CD14-positive monocyte (primary cell): ENCODE results near the gene COPS2. TPM values are rescaled to one million over a fixed set of nuclear protein-coding genes. Genes with fewer than 3 reads are reported as not detected.

ENCODE experiments used
- DNase-seq, 3 donors: peaks; one replicate each; pipeline ENCODE4 v3.0.0-alpha.2; 2011 to 2022
- H2AFZ ChIP-seq: 2 replicates; pipeline ENCODE4 v1.6.0; 2012; ENCODE audit warnings: mild to moderate bottlenecking, low read depth, low read length, inconsistent platforms; ENCODE audit not compliant: insufficient read depth, poor library complexity, severe bottlenecking
- H3K27ac ChIP-seq, 2 donors: 1 replicate in 1 of 2; 2 replicates in 1 of 2; pipeline ENCODE4 v1.5.1; 2012 to 2013; ENCODE audit warnings: low read length in 2 of 2, control low read depth in 1 of 2, inconsistent platforms in 1 of 2, low read depth in 1 of 2, mild to moderate bottlenecking in 1 of 2
- H3K27me3 ChIP-seq, 2 donors: one replicate each; pipeline versions ENCODE4 v1.6.0 to v1.6.1; 2011 to 2013; ENCODE audit warnings: low read length in 2 of 2; ENCODE audit not compliant: control insufficient read depth in 2 of 2, insufficient read depth in 2 of 2
- H3K36me3 ChIP-seq, 2 donors: replicated peaks in 1 of 2; 1 replicate in 1 of 2; 2 replicates in 1 of 2; pipeline versions ENCODE4 v1.5.1 to v1.6.1; 2012 to 2013; ENCODE audit warnings: low read length in 2 of 2, control low read depth in 1 of 2, inconsistent platforms in 1 of 2, mild to moderate bottlenecking in 1 of 2; ENCODE audit not compliant: insufficient read depth in 2 of 2, control insufficient read depth in 1 of 2
- H3K4me1 ChIP-seq, 2 donors: 1 replicate in 1 of 2; 2 replicates in 1 of 2; pipeline versions ENCODE4 v1.5.1 to v1.6.1; 2012 to 2013; ENCODE audit warnings: low read length in 2 of 2, control low read depth in 1 of 2, inconsistent platforms in 1 of 2, mild to moderate bottlenecking in 1 of 2, moderate library complexity in 1 of 2; ENCODE audit not compliant: insufficient read depth in 2 of 2, control insufficient read depth in 1 of 2
- H3K4me2 ChIP-seq: replicated peaks from 2 replicates; pipeline ENCODE3; 2012; ENCODE audit warnings: low read length, moderate library complexity, mild to moderate bottlenecking; ENCODE audit not compliant: poor library complexity, severe bottlenecking; ENCODE audit errors: extremely low read depth
- H3K4me3 ChIP-seq, 3 experiments: fragments of 200-600 bp in 1 of 3; sonication (generic) in 1 of 3; replicated peaks in 1 of 3; 1 replicate in 2 of 3; 2 replicates in 1 of 3; pipeline ENCODE4 v1.5.1; 2011 to 2013; ENCODE audit warnings: low read length in 3 of 3, mild to moderate bottlenecking in 3 of 3, control low read depth in 2 of 3, low read depth in 2 of 3, inconsistent platforms in 1 of 3, moderate library complexity in 1 of 3
- H3K79me2 ChIP-seq: 2 replicates; pipeline ENCODE4 v1.6.0; 2012; ENCODE audit warnings: mild to moderate bottlenecking, control low read depth, inconsistent platforms, low read length, moderate library complexity; ENCODE audit not compliant: insufficient read depth
- H3K9ac ChIP-seq: 2 replicates; pipeline ENCODE4 v1.6.0; 2017; ENCODE audit warnings: low read length, mild to moderate bottlenecking; ENCODE audit not compliant: insufficient read depth, poor library complexity, severe bottlenecking
- H3K9me3 ChIP-seq, 2 donors: replicated peaks in 1 of 2; 1 replicate in 1 of 2; 2 replicates in 1 of 2; pipeline versions ENCODE4 v1.5.1 to v1.6.1; 2012 to 2013; ENCODE audit warnings: low read length in 2 of 2, control low read depth in 1 of 2; ENCODE audit not compliant: control insufficient read depth in 1 of 2, insufficient read depth in 1 of 2
- H4K20me1 ChIP-seq: 2 replicates; pipeline ENCODE4 v1.6.0; 2012; ENCODE audit warnings: mild to moderate bottlenecking, low read length, control low read depth, moderate library complexity; ENCODE audit not compliant: insufficient read depth
- H3K27ac Mint-ChIP-seq, 7 donors: one replicate each; pipeline ENCODE4 v1.8.0; 2020; ENCODE audit warnings: mild to moderate bottlenecking in 7 of 7, mixed read lengths in 7 of 7, moderate library complexity in 6 of 7, inconsistent platforms in 2 of 7
- H3K27me3 Mint-ChIP-seq, 3 donors: one replicate each; pipeline ENCODE4 v1.8.0; 2021 to 2022; ENCODE audit warnings: low read depth in 3 of 3, mild to moderate bottlenecking in 3 of 3, mixed read lengths in 3 of 3, moderate library complexity in 3 of 3, inconsistent platforms in 1 of 3
- H3K36me3 Mint-ChIP-seq, 2 donors: one replicate each; pipeline ENCODE4 v1.8.0; 2020; ENCODE audit warnings: mixed read lengths in 2 of 2, inconsistent platforms in 1 of 2, mild to moderate bottlenecking in 1 of 2
- H3K4me1 Mint-ChIP-seq: one replicate; pipeline ENCODE4 v1.8.0; 2020; ENCODE audit warnings: mild to moderate bottlenecking, mixed read lengths
- H3K4me3 Mint-ChIP-seq, 2 donors: one replicate each; pipeline ENCODE4 v1.8.0; 2020; ENCODE audit warnings: mild to moderate bottlenecking in 2 of 2, mixed read lengths in 2 of 2, moderate library complexity in 1 of 2
- H3K9me3 Mint-ChIP-seq, 7 donors: one replicate each; pipeline ENCODE4 v1.8.0; 2020 to 2022; ENCODE audit warnings: mixed read lengths in 7 of 7, mild to moderate bottlenecking in 6 of 7, moderate library complexity in 6 of 7, inconsistent platforms in 2 of 7
- WGBS: methylation state at CpG from one replicate; pipeline ENCODE4 v1.1.5; 2013; ENCODE audit warnings: missing lambda C conversion rate; ENCODE audit not compliant: insufficient coverage; 5-methylcytosine and 5-hydroxymethylcytosine counted together
- intact Hi-C, 2 donors: fragments of 100-400 bp; cut with micrococcal nuclease; formaldehyde crosslinking; loops; one replicate each; pipeline versions ENCODE4 v1.15.0 to v1.15.1; 2023
- polyA plus RNA-seq, 3 donors: library from polyadenylated mRNA; depleted of rRNA in 1 of 3; unstranded in 2 of 3; stranded (reverse) in 1 of 3; fragments of 300-500 nt in 2 of 3; fragments of >200 nt in 1 of 3; fragmentation: Illumina TruSeq in 2 of 3; gene quantifications; 1 replicate in 2 of 3; 2 replicates in 1 of 3; pipeline ENCODE4 v1.2.3, GENCODE V29; 2012 to 2021
- TF ChIP-seq, protein P1 (sequence below): fragments of 200-600 bp; IDR thresholded peaks from one replicate; pipeline ENCODE4 v1.8.0; 2022; ENCODE audit warnings: antibody characterized with exemption, mild to moderate bottlenecking

COPS2 gene
- polyA plus RNA-seq, 3 donors, result 22.2 to 36.1 (median 32.4) TPM

DNA sequence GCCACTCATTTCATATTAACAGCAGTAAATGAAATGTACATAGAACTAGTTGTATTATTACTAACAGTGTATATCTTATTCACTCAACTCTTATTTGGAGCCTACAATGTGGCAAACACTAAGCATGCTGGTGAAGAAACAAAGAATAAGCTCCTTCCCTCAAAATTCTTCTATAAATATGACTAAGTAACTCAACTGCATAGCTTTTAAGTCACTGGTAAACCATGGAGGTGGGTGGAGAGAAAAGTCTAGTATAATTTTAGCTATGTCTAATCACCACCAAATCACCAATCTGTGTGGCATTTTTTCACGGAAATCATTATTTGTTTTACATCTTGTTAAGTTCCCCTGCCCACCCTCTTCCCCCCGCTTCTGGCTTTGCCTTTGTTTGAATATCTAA lies 17.5 kb downstream of the COPS2 start:
- Histone ChIP-seq H3K27me3 (no peaks in the 10 kb centered on the region), H3K9ac (no peak overlapping the region), H4K20me1 (peaks cover 10% of the 10 kb centered on the region), H3K79me2 (peaks cover 3% of the 10 kb centered on the region), H3K27ac (no peak overlapping the region), H3K4me2 (no peak overlapping the region), H3K4me3 (no peak overlapping the region), H3K4me1 (no peaks in the 10 kb centered on the region), H3K36me3 (peaks cover 92 to 98% of the 10 kb centered on the region in 2 donors), H2AFZ (no peak overlapping the region), H3K9me3 (no peaks in the 10 kb centered on the region)
- H3K27me3 Mint-ChIP-seq, result no peaks in the 10 kb centered on the region
- no peak overlapping the region for H3K27ac Mint-ChIP-seq
- H3K9me3 Mint-ChIP-seq, result no peaks in the 10 kb centered on the region
- DNase-seq, result no peak
- no peaks in the 10 kb centered on the region for H3K4me1 Mint-ChIP-seq
- no CpG with 5 or more reads among the region's 2 CpGs for WGBS
- TF ChIP-seq, protein P1, sequence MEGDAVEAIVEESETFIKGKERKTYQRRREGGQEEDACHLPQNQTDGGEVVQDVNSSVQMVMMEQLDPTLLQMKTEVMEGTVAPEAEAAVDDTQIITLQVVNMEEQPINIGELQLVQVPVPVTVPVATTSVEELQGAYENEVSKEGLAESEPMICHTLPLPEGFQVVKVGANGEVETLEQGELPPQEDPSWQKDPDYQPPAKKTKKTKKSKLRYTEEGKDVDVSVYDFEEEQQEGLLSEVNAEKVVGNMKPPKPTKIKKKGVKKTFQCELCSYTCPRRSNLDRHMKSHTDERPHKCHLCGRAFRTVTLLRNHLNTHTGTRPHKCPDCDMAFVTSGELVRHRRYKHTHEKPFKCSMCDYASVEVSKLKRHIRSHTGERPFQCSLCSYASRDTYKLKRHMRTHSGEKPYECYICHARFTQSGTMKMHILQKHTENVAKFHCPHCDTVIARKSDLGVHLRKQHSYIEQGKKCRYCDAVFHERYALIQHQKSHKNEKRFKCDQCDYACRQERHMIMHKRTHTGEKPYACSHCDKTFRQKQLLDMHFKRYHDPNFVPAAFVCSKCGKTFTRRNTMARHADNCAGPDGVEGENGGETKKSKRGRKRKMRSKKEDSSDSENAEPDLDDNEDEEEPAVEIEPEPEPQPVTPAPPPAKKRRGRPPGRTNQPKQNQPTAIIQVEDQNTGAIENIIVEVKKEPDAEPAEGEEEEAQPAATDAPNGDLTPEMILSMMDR, result no peak
- intact Hi-C loops, result no loop called here
- H3K4me3 Mint-ChIP-seq, result no peak overlapping the region
- H3K36me3 Mint-ChIP-seq, result peaks cover 80 to 81% of the 10 kb centered on the region in 2 donors

GRCh38 chr15:49135911-49136310 lies 19.5 kb downstream of the COPS2 start:
- H2AFZ ChIP-seq, result no peak overlapping the region
- Mint-ChIP-seq H3K4me1 (no peaks in the 10 kb centered on the region), H3K27ac (no peak overlapping the region), H3K4me3 (no peak overlapping the region), H3K36me3 (peaks cover 72 to 78% of the 10 kb centered on the region in 2 donors), H3K9me3 (no peaks in the 10 kb centered on the region), H3K27me3 (no peaks in the 10 kb centered on the region)
- intact Hi-C loops, result no loop called here
- no peak overlapping the region for H3K4me3 ChIP-seq
- no peak overlapping the region for H3K9ac ChIP-seq
- peaks cover 91 to 98% of the 10 kb centered on the region in 2 donors for H3K36me3 ChIP-seq
- no peak overlapping the region for H3K27ac ChIP-seq
- DNase-seq, result no peak
- no CpG with 5 or more reads among the region's 3 CpGs for WGBS
- no peaks in the 10 kb centered on the region for H3K27me3 ChIP-seq
- H3K79me2 ChIP-seq, result no peaks in the 10 kb centered on the region
- TF ChIP-seq, protein P1, result no peak
- H4K20me1 ChIP-seq, result peaks cover 5% of the 10 kb centered on the region
- H3K4me2 ChIP-seq, result no peak overlapping the region
- no peaks in the 10 kb centered on the region for H3K4me1 ChIP-seq
- no peaks in the 10 kb centered on the region for H3K9me3 ChIP-seq
